LoVo (cell line): Measurements from ENCODE around the gene DNAAF2.
A peak's percentile ranks its signal among the peaks of the same experiment; 100 is the strongest.
"Not testable (repeated sequence)": the region's sequence is repeated elsewhere in the genome, so short reads cannot be mapped to it uniquely, and the experiment has no call there.

Source experiments
- DNase-seq: peaks from one replicate; pipeline ENCODE4 v3.0.0-alpha.2; 2016; ENCODE audit warnings: low spot score

Gene DNAAF2, protein sequence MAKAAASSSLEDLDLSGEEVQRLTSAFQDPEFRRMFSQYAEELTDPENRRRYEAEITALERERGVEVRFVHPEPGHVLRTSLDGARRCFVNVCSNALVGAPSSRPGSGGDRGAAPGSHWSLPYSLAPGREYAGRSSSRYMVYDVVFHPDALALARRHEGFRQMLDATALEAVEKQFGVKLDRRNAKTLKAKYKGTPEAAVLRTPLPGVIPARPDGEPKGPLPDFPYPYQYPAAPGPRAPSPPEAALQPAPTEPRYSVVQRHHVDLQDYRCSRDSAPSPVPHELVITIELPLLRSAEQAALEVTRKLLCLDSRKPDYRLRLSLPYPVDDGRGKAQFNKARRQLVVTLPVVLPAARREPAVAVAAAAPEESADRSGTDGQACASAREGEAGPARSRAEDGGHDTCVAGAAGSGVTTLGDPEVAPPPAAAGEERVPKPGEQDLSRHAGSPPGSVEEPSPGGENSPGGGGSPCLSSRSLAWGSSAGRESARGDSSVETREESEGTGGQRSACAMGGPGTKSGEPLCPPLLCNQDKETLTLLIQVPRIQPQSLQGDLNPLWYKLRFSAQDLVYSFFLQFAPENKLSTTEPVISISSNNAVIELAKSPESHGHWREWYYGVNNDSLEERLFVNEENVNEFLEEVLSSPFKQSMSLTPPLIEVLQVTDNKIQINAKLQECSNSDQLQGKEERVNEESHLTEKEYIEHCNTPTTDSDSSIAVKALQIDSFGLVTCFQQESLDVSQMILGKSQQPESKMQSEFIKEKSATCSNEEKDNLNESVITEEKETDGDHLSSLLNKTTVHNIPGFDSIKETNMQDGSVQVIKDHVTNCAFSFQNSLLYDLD

DNA sequence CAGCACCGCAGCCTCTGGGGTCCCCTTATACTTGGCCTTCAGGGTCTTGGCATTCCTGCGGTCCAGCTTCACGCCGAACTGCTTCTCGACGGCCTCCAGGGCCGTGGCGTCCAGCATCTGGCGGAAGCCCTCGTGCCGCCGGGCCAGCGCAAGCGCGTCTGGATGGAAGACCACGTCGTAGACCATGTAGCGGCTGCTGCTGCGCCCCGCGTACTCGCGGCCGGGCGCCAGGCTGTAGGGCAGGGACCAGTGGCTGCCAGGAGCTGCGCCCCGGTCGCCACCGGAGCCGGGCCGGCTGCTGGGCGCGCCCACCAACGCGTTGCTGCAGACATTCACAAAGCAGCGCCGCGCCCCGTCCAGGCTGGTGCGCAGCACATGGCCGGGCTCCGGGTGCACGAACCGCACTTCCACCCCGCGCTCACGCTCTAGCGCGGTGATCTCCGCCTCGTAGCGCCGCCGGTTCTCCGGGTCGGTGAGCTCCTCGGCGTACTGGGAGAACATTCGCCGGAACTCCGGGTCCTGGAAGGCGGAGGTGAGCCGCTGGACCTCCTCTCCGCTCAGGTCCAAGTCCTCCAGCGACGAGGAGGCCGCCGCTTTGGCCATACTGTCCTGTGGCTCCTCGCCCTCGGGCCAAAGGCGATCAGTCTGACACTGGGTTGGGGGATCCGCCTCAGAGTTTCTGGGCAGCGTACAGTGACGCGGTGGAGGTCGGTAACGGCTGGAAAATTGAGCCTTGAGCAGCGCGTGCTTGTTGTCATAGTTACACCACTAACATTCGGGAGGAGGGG is at the start of gene DNAAF2:
Gene DNAAF2, minus strand, starts transcription at position 698 of the 788 bp plus-strand sequence. Its CDS starts 95 bp downstream, at position 603.
- DNase-seq: peak; percentile 62

DNA sequence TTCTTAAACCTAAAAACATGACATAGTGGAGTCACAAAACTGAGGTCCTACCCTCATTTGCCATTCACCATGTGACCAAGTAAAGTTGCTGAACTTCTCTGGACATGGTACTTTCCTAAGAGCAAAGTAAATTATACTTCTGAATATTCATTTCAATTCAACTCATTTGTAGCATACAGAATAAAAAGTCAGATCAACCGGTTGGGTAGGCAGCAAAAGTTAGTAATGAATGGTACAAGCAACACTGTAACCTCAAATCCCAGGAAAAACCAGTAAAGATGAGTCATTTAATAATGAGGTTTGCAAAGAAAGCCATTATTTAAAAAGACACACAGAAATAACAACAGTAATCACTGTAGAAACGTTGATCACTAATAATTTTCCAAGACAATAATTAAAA is 44.2 kb upstream of the DNAAF2 start:
- DNase-seq: no peak

DNA sequence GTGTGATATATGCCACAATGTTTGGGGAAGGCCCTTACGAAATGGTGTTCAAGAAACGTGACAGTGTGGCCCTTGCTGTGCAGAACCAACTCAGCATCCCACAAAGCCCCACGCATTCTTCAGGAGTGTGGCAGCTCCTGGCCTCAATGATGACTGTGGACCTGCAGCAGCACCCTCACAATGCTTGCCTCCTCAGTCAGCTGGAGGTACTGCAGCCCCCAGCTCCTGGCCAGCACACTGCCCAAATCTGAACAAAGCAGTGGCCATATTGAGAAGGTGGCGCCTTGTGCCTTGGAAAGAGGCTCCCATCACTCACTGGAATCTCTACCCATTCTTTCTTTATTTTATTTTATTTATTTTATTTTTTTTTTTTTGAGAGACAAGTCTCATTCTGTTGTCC is 42.6 kb upstream of the DNAAF2 start:
- no peak for DNase-seq

DNA sequence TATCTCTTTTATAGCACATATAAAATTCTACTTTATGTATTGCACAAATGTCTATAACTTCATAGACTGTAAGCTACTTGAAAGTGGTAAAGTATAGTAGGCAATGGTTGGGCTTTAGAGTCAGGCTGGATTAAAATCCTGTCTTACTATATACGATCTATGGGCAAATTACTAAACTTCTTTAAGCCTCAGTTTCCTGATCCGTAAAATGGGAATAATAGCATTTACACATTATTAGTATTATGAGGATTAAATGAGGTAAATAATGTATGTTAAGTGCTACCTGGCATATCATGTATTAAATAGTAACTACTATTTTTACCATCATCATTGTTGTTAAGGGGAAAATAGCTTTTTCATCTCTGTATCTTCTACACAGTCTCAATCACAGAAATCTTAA is 38.5 kb upstream of the DNAAF2 start:
- DNase-seq: no peak

DNA sequence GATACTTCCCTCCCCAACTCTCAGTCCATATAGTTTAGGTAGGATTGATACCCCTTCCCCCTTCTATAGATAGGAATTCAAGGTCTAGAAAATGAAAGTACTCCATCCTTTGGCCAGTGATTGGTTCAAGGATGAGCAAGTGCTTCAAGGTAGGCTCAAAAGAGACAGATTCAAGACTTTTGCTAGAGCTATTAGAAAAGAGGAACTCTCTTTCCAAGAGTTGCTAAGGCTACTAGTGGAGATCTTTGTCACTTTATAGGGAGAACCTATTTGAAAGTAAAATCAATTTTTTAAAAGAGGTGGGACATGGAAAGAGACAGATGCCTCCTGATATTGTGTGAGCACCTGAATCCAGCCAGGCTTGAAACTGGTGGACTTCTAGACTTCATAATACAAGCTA is 35.4 kb upstream of the DNAAF2 start:
- DNase-seq: no peak

DNA sequence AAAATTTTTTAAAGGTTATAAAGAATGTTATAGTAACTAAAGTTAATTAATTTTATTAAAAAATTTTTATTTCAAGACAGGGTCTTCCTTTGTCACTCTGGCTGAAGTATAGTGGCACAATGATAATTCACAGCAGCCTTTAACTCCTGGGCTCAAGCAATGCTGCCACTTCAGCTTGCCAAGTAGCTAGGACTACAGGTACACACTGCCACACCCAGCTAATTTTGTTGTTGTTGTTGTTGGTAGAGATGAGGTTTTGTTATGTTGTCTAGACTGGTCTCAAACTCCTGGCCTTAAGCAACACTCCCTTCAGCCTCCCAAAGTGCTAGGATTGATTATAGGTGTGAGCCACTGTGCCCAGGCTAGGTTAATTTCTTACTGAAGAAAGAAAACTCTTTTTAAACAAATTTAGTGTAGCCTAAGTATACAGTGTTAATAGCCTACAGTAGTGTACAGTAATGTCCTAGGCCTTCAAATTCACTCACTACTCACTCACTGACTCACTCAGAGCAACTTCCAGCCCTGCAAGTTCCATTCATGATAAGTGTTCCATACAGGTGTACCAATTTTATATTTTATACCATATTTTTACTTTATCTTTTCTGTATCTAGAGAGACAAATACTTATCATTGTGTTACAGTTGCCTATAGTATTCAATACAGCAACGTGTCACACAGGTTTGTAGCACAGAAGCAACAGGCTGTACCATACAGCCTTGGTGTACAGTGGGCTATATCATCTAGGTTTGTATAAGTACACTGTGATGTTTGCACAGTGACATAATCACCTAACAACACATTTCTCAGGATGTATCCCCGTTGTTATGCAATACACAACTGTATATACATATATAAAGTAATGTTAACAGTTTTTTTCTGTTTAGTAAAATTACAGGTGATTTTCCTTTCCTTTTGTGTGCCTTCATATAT is 24.7 kb upstream of the DNAAF2 start:
- no peak for DNase-seq

DNA sequence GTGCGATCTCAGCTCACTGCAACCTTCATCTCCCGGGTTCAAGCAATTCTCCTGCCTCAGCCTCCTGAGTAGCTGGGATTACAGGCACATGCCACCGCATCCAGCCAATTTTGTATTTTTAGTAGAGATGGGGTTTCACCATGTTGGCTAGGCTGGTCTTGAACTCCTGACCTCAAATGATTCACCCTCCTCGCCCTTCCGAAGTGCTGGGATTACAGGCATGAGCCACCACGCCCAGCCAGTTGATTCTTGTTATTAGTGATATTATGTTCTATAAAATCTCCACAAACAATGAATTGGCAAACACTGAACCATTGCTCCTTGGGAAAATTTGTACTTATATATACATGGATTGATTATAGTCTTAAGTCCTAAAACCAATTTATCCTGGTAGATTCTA is 22.5 kb upstream of the DNAAF2 start:
- DNase-seq: not testable (repeated sequence)

DNA sequence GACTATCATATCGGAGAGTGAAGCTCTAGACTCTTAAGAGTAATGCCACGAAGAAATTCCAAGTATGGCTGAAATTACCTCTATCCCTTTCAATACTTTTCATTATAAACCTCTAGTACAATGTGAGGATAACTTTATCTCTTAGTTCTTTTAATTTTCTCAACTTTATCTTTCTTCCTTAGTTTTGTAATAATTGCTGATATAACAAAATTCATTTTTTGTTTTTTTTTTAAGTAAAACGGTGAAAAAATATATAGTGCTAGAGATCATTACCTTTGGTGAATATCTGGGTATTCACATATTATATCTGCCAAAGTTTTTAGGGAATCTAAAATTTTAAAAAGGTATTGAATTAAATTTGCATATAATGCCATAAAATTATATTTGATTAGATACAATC is 19.5 kb upstream of the DNAAF2 start:
- DNase-seq: no peak

DNA sequence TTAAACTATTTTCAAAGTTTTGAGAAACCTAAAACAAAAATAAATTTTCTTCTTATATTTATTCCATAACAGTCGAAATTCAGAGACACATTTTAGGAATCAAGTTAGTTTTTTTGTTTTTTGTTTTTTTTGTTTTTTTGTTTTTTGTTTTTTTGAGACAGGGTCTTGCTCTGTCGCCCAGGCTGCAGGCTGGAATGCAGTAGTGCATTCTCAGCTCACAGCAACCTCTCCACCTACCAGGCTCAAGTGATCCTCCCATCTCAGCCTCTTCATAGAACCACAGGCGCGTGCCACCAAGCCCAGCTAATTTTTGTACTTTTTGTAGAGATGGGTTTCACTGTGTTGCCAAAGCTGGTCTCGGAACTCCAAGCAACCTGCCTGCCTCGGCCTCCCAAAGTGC is 18.5 kb upstream of the DNAAF2 start:
- DNase-seq: no peak

DNA sequence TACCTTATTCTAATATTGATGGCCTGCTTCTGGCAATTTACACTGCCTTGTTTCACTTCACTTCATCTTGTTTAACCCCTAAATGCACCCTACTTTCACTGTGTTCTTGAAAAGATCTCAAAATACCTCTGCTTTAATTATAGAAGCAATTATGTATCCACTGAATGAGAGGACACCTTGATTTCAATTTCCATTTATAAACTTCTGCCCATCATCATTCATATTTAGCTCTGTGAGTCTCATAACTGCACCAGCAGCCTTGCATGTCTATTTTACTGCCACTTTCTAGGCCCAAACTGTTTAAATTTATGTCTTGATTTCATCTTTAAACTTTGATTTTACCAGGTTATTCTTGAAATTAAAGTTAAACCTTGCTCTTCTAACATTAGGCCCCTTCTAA is 7.1 kb upstream of the DNAAF2 start:
- no peak for DNase-seq

DNA sequence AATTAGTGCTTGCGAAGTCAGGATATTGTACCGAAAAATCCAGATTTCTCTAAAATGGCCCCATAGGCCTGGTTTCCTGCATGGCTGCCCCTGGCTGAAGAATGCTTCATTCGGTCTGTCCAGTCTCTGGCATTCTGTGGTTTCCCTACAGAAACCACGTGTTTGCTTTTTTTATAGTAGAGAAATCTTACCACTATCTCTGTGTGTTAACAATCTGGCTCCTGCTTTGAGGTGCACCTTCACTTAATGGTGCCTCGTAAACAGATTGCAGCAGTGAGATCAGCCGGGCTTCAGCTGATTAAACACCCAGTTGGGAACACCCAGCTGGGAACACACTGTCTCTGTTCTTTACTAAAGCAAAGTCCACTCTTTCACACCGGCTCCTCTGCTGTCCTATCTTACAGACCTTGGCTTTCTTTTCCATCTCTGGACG is 6.7 kb upstream of the DNAAF2 start:
- peak; percentile 73 for DNase-seq

DNA sequence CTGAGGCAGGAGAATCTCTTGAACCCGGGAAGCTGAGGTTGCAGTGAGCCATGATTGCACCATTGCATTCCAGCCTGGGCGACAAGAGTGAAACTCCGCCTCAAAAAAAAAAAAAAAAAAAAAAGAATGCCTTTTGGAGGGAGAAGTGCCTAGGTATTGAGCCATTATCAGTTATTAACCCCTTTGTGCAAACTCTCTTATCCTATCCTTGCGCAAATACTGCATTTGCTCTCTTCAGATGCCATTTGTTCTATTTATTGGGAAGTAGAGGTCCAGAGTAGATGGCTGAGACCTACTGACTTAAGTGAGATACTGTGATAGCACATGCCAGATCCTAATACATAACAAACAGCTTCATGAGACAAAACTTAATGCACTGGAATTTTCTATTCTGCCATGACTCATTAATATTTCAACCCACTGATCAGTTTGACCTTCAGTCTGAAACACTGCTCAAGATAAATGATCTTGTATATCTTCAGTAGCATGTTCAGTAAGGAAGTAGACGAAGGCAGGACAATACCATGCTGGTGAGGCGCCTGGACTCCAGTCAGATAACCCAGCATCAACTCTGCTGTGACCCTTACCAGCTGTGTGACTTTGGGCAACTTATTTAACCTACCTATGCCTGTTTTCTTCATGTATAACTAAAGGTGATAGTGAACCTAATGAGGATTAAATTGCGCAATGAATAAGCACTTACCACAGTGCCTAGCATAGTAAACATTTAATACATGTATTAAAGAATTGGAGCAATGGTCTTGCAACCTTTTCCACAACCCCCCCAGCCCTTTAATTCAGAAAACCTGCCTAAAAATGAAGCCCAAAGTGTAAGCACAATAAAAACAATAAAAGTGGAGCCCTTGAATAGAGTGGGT is 5.7 kb upstream of the DNAAF2 start:
- no peak for DNase-seq

DNA sequence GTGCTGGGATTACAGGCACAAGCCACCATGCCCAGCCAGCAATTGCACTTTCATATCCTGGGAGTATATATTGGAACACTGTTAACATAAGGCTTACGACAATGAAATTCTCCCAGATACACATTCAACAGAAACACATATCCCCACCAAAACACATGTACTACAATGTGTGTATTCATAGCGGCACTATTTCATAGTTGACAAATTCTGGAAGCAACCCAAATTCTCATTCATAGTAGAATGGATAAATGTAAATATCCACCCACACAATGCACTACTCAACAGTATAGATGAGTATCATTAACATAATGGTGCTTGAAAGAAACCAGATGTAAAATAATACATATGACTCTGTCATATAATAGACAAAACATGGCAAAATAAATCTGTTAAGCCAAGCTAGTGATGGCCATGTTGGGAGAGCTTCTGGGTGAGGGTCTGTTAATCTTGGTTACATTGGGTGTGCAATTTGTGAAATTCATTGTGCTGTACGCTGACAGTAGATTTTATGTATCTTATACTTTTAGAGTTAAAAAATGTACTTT is 2.6 kb upstream of the DNAAF2 start:
- no peak for DNase-seq

DNA sequence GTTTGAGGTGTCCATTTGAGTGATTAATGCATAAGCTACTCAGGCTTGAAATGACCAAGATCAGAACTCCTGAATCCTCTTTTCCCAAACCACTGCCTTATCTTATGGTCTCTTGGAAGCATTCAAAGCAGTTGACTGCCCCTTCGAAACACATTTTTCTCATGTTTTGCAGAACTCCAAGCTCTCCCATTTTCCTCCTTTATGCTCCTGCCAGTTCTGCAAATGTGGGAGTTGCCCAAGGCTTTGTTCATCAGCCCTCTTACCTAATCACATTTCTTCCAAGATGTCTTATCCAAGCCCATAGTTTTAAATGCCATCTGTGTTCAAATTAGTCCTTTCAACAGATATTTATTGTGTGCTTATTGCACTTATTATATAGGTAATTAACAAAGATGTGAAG is 1.8 kb upstream of the DNAAF2 start:
- DNase-seq: no peak

DNA sequence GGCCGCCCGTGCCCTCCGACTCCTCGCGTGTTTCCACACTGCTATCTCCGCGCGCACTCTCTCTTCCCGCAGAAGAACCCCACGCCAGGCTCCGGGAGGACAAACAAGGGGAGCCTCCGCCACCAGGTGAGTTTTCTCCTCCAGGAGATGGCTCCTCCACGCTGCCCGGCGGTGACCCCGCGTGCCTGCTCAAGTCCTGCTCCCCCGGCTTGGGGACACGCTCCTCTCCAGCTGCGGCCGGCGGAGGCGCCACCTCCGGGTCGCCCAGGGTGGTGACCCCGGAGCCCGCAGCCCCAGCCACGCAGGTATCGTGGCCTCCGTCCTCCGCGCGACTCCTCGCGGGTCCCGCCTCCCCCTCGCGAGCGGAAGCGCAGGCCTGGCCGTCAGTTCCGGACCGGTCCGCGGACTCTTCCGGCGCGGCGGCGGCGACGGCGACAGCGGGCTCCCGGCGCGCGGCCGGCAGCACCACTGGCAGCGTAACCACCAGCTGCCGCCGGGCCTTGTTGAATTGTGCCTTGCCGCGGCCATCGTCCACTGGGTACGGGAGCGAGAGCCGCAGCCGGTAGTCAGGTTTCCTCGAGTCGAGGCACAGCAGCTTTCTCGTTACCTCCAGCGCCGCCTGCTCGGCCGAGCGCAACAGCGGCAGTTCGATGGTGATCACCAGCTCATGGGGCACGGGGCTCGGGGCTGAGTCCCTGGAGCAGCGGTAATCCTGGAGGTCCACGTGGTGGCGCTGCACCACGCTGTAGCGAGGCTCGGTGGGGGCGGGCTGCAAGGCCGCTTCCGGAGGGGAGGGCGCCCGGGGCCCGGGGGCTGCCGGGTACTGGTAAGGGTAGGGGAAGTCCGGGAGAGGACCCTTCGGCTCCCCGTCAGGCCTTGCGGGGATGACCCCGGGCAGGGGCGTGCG is 1.2 kb downstream of the DNAAF2 start:
- DNase-seq: peak; percentile 92

DNA sequence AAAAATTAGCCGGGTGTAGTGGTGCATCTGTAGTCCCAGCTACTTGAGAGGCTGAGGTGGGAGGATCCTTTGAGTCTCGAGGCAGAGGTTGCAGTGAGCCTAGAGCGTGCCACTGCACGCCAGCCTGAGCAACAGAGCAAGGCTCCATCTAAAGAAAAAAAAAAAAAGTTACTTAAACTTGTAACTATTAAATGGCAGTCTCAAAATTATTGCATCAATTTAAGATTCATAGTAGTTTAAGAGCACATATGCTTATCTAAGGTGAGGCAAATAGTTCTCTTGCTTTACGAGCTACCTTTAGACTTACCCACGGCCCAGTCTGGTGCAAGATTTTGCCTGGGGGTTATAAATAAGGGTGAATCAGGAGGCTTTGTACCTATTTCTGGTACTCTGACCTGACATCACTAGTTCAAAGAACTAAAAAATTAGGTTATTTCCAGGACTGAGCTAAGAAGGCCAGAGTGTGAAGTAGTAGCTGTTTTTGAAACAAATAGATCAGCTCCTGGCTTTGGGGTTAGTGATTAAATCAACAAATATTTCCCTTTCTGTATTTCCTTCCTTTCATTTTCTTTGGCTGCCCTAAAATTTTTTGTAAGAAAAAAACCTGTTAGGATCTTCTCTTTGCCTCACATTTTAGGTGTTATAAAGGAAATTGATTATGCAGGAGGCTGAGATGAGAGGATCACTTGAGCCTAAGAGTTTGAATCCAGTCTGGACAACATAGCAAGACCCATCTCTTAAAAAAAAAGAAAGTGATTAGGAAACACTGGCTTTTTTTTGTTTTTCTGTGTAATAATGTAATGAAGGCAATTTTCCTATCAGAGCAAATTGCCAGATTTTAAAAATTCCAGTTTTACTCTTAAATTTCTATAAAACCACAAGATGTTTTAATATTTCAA is 10.9 kb downstream of the DNAAF2 start:
- peak; percentile 62 for DNase-seq

DNA sequence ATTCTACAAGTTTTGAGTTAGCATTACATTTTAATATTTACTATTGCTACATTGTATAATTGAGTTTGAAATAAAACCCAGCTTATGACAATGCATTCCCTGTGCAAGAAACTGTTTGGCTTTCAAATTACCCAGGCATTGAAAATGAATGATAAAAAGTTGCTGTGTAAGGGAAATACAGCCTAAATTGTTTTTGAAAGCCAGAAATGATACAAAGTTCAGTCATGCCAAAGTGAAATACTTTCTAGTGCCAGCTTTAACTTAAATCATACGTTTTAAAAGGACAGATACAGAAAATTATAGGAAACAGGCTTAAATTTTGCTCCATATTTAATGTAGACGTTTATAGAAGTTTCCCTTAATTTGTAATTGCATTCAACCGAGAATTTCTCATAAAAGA is 11.7 kb downstream of the DNAAF2 start:
- DNase-seq: no peak
